HUES64 (cell line): Measurements from ENCODE around the gene RAD17.
A peak's percentile ranks its signal among the peaks of the same experiment; 100 is the strongest.
"Not testable (repeated sequence)": the region's sequence is repeated elsewhere in the genome, so short reads cannot be mapped to it uniquely, and the experiment has no call there.

ENCODE experiments used
- H3K27ac ChIP-seq: 2 replicates; pipeline ENCODE4 v1.7.0; 2013; ENCODE audit warnings: low read depth, low read length, inconsistent platforms
- H3K27me3 ChIP-seq: 2 replicates; pipeline ENCODE4 v1.6.1; 2013; ENCODE audit warnings: mild to moderate bottlenecking, low read length; ENCODE audit not compliant: insufficient read depth
- H3K36me3 ChIP-seq: 2 replicates; pipeline ENCODE4 v1.6.1; 2013; ENCODE audit warnings: mild to moderate bottlenecking, low read length; ENCODE audit not compliant: insufficient read depth
- H3K4me1 ChIP-seq: 2 replicates; pipeline ENCODE4 v1.6.1; 2013; ENCODE audit warnings: mild to moderate bottlenecking, low read length, moderate library complexity; ENCODE audit not compliant: insufficient read depth
- H3K4me3 ChIP-seq: 2 replicates; pipeline ENCODE4 v1.5.1; 2013; ENCODE audit warnings: mild to moderate bottlenecking, low read length, moderate library complexity
- H3K9ac ChIP-seq: 2 replicates; pipeline ENCODE4 v1.6.1; 2013; ENCODE audit warnings: mild to moderate bottlenecking, low read depth, low read length
- H3K9me3 ChIP-seq: 2 replicates; pipeline ENCODE4 v1.6.1; 2013; ENCODE audit warnings: low read depth, low read length; ENCODE audit not compliant: insufficient read depth
- WGBS: fragments of 150-250, 120-280 bp; methylation state at CpG from one replicate; pipeline ENCODE4 v1.1.7; 2013; ENCODE audit warnings: missing lambda C conversion rate; 5-methylcytosine and 5-hydroxymethylcytosine counted together

The RAD17 gene

GRCh38 chr5:69359699-69360098, 9.9 kb upstream of the RAD17 start:
- WGBS = 99% methylated on average over 3 of the region's 3 CpGs
- H3K36me3 ChIP-seq = peaks cover 42% of the 10 kb centered on the region
- no peak overlapping the region for H3K9ac ChIP-seq
- no peak overlapping the region for H3K4me3 ChIP-seq
- no peak overlapping the region for H3K27ac ChIP-seq
- no peaks in the 10 kb centered on the region for H3K9me3 ChIP-seq
- no peaks in the 10 kb centered on the region for H3K27me3 ChIP-seq
- H3K4me1 ChIP-seq = no peaks in the 10 kb centered on the region

GRCh38 chr5:69360442-69360841, 9.2 kb upstream of the RAD17 start:
- 91% methylated on average over 1 of the region's 1 CpG for WGBS
- Histone ChIP-seq H3K27ac (no peak overlapping the region), H3K36me3 (peaks cover 42% of the 10 kb centered on the region)

GRCh38 chr5:69364414-69364813, 5.2 kb upstream of the RAD17 start:
- H3K27me3 ChIP-seq = no peaks in the 10 kb centered on the region
- 98% methylated on average over 3 of the region's 3 CpGs for WGBS
- H3K27ac ChIP-seq = no peak overlapping the region
- H3K36me3 ChIP-seq = peaks cover 45% of the 10 kb centered on the region
- H3K9me3 ChIP-seq = no peaks in the 10 kb centered on the region
- peaks cover 6% of the 10 kb centered on the region; the same call in 1 of the 2 replicates for H3K4me1 ChIP-seq
- H3K9ac ChIP-seq = no peak overlapping the region
- H3K4me3 ChIP-seq = no peak overlapping the region

More at GRCh38 chr5:69360442-69360841, 9.2 kb upstream of the RAD17 start:
- Histone ChIP-seq H3K4me3 (no peak overlapping the region), H3K4me1 (no peaks in the 10 kb centered on the region), H3K27me3 (no peaks in the 10 kb centered on the region), H3K9ac (no peak overlapping the region), H3K9me3 (no peaks in the 10 kb centered on the region)

GRCh38 chr5:69364850-69365249, 4.8 kb upstream of the RAD17 start:
- H3K9ac ChIP-seq = no peak overlapping the region
- no peak overlapping the region for H3K27ac ChIP-seq
- H3K4me1 ChIP-seq = peaks cover 6% of the 10 kb centered on the region; the same call in 1 of the 2 replicates
- peaks cover 45% of the 10 kb centered on the region for H3K36me3 ChIP-seq
- H3K9me3 ChIP-seq = no peaks in the 10 kb centered on the region
- H3K27me3 ChIP-seq = no peaks in the 10 kb centered on the region
- 98% methylated on average over 3 of the region's 3 CpGs for WGBS
- no peak overlapping the region for H3K4me3 ChIP-seq

- Histone ChIP-seq H3K4me3 (peak overlapping the region; percentile 74), H3K27ac (no peak overlapping the region), H3K4me1 (peaks cover 14% of the 10 kb centered on the region; the same call in 1 of the 2 replicates), H3K36me3 (peaks cover 39% of the 10 kb centered on the region), H3K27me3 (no peaks in the 10 kb centered on the region), H3K9ac (peak overlapping the region; percentile 98; the same call in 1 of the 2 replicates), H3K9me3 (no peaks in the 10 kb centered on the region)
- 92% methylated on average over 11 of the region's 11 CpGs for WGBS
These were observed 1.8 kb upstream of the RAD17 start for GRCh38 chr5:69367697-69368279.

GRCh38 chr5:69368458-69369339, 919 bp upstream of the RAD17 start:
- Histone ChIP-seq H3K9me3 (no peaks in the 10 kb centered on the region), H3K9ac (peak overlapping the region; percentile 98), H3K36me3 (peaks cover 36% of the 10 kb centered on the region), H3K27me3 (no peaks in the 10 kb centered on the region), H3K27ac (peak overlapping the region; percentile 94), H3K4me3 (peak overlapping the region; percentile 74), H3K4me1 (peaks cover 14% of the 10 kb centered on the region; the same call in 1 of the 2 replicates)
- WGBS = 2% methylated on average over 38 of the region's 39 CpGs

- peaks cover 14% of the 10 kb centered on the region; the same call in 1 of the 2 replicates for H3K4me1 ChIP-seq
- H3K9me3 ChIP-seq, H3K27ac ChIP-seq, H3K27me3 ChIP-seq: not testable (repeated sequence)
- WGBS = 3% methylated on average over 16 of the region's 16 CpGs
- peak overlapping the region; percentile 74 for H3K4me3 ChIP-seq
- H3K36me3 ChIP-seq = peaks cover 39% of the 10 kb centered on the region
- peak overlapping the region; percentile 98 for H3K9ac ChIP-seq
These were observed 717 bp downstream of the RAD17 start for GRCh38 chr5:69370335-69370734.

GRCh38 chr5:69372394-69372793, 2.8 kb downstream of the RAD17 start:
- Histone ChIP-seq H3K27me3 (no peaks in the 10 kb centered on the region), H3K4me3 (no peak overlapping the region), H3K9ac (no peak overlapping the region), H3K4me1 (peaks cover 14% of the 10 kb centered on the region; the same call in 1 of the 2 replicates), H3K9me3 (no peaks in the 10 kb centered on the region), H3K36me3 (peaks cover 40% of the 10 kb centered on the region), H3K27ac (no peak overlapping the region)
- 99% methylated on average over 5 of the region's 5 CpGs for WGBS

GRCh38 chr5:69374911-69375446, 5.4 kb downstream of the RAD17 start:
- Histone ChIP-seq H3K36me3 (peaks cover 64% of the 10 kb centered on the region), H3K27me3 (no peaks in the 10 kb centered on the region), H3K9me3 (no peaks in the 10 kb centered on the region), H3K27ac (no peak overlapping the region), H3K4me3 (no peak overlapping the region), H3K4me1 (peaks cover 7% of the 10 kb centered on the region; the same call in 1 of the 2 replicates), H3K9ac (no peak overlapping the region)
- WGBS = 97% methylated on average over 4 of the region's 4 CpGs

- Histone ChIP-seq H3K27me3 (no peaks in the 10 kb centered on the region), H3K9ac (no peak overlapping the region), H3K36me3 (peaks cover 90% of the 10 kb centered on the region), H3K4me1 (no peaks in the 10 kb centered on the region), H3K4me3 (no peak overlapping the region), H3K27ac (no peak overlapping the region), H3K9me3 (no peaks in the 10 kb centered on the region)
These were observed 8.8 kb downstream of the RAD17 start for GRCh38 chr5:69378376-69378775.

- Histone ChIP-seq H3K9me3 (no peaks in the 10 kb centered on the region), H3K27ac (no peak overlapping the region), H3K27me3 (no peaks in the 10 kb centered on the region), H3K4me3 (no peak overlapping the region), H3K36me3 (peaks cover 60% of the 10 kb centered on the region), H3K4me1 (no peaks in the 10 kb centered on the region), H3K9ac (no peak overlapping the region)
- 94% methylated on average over 15 of the region's 15 CpGs for WGBS
These were observed 35.2 kb downstream of the RAD17 start for GRCh38 chr5:69404659-69405330.
